ENCODE data around the gene PARP15. TPM values are rescaled to one million over a fixed set of nuclear protein-coding genes. Genes with fewer than 3 reads are reported as not detected.

PARP15 gene
- total RNA-seq, 1 experiment from 2014 or later = 0.12 TPM

DNA sequence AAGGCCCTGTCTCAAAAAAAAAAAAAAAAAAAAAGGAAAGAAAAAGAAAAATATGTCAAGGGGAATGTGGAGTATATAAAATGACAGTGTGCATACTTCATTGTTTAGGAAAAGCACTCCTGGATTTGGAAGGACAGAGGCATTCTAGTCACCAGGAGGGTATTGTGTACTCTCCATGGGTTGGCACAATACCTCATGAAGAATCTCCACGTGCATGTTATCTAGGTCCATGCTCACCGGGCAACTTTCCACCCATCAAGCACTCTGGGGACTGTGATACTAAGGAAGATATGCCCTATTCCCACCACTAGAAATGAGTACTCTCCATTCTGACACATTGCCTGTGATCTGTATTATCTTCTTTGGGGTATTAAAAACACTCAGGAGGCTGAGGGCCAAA is 47.3 kb upstream of the PARP15 start (continued):
- TF ChIP-seq, protein P1, sequence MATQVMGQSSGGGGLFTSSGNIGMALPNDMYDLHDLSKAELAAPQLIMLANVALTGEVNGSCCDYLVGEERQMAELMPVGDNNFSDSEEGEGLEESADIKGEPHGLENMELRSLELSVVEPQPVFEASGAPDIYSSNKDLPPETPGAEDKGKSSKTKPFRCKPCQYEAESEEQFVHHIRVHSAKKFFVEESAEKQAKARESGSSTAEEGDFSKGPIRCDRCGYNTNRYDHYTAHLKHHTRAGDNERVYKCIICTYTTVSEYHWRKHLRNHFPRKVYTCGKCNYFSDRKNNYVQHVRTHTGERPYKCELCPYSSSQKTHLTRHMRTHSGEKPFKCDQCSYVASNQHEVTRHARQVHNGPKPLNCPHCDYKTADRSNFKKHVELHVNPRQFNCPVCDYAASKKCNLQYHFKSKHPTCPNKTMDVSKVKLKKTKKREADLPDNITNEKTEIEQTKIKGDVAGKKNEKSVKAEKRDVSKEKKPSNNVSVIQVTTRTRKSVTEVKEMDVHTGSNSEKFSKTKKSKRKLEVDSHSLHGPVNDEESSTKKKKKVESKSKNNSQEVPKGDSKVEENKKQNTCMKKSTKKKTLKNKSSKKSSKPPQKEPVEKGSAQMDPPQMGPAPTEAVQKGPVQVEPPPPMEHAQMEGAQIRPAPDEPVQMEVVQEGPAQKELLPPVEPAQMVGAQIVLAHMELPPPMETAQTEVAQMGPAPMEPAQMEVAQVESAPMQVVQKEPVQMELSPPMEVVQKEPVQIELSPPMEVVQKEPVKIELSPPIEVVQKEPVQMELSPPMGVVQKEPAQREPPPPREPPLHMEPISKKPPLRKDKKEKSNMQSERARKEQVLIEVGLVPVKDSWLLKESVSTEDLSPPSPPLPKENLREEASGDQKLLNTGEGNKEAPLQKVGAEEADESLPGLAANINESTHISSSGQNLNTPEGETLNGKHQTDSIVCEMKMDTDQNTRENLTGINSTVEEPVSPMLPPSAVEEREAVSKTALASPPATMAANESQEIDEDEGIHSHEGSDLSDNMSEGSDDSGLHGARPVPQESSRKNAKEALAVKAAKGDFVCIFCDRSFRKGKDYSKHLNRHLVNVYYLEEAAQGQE (IDR thresholded peaks at IDR 0.05; ENCODE audit: low read depth) = no peak
- TF ChIP-seq ELF1 (IDR thresholded peaks at IDR 0.05; ENCODE audit: borderline replicate concordance, low read depth) = no peak

DNA sequence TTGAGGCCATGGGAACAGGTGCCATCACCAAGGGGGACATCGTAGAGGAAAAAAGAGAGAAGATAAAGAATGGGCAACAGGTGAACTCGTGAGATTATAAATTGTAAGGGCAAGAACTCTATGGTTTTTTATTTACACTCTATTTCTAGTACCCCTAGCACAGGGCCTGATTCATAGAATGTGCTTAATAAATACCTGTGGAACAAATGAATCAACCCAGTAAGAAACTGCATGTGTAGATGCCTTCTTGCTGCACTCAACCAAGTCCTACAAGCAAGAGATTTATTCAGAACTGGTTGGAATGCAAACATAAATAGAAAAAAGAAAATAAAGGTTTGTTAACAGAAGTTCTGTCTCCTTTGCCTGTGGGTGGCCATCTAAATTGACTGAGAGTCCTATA is 44.0 kb upstream of the PARP15 start:
- intact Hi-C loops (cut with micrococcal nuclease) = no loop called here
- Histone ChIP-seq H3K27ac (ENCODE audit: low read depth, low read length) (no peak overlapping the region; the same call in 1 of the 2 replicates), H3K36me3 (ENCODE audit: control insufficient read depth in 1 of 2, insufficient read depth in 2 of 2, low read length in 2 of 2) (no peaks in the 10 kb centered on the region), H3K4me2 (ENCODE audit: low read length) (peak overlapping the region; percentile 64), H3K79me2 (ENCODE audit: insufficient read depth, low read length) (no peaks in the 10 kb centered on the region), H2AFZ (ENCODE audit: low read depth, low read length, poor library complexity, severe bottlenecking) (no peak overlapping the region), H3K27me3 (ENCODE audit: insufficient read depth, low read length) (no peaks in the 10 kb centered on the region), H4K20me1 (ENCODE audit: insufficient read depth) (no peaks in the 10 kb centered on the region), H3K9me3 (ENCODE audit: control insufficient read depth in 1 of 2, insufficient read depth in 1 of 2, low read depth in 1 of 2, low read length in 2 of 2) (no peaks in the 10 kb centered on the region), H3K9ac (ENCODE audit: low read length) (no peak overlapping the region), H3K4me1 (ENCODE audit: control insufficient read depth in 1 of 2, insufficient read depth in 2 of 2, low read length in 2 of 2) (peaks cover 12 to 15% of the 10 kb centered on the region in 2 experiments), H3K4me3 (replicated peaks in 1 of 2; ENCODE audit: low read depth in 1 of 2, low read length in 2 of 2) (no peak overlapping the region), H3K9me2 (ENCODE audit: insufficient read depth) (no peaks in the 10 kb centered on the region)
- BruUV-seq (replicated peaks) = no TSS peak
- ChIA-PET CTCF (no interaction called here), POLR2A (no interaction called here), RAD21 (ENCODE audit: low non-redundant PET in 1 of 2, low total read pairs in 2 of 2, uncharacterized antibody in 2 of 2, unreplicated experiment in 2 of 2) (no interaction called here)
- ATAC-seq (peak; percentile 9; the same call in 1 of the 2 replicates), DNase-seq (ENCODE audit: low read depth, low spot score) (no peak)
- TF ChIP-seq FOSL1 (IDR thresholded peaks at IDR 0.05; ENCODE audit: low read depth) (no peak), YY1 (IDR thresholded peaks at IDR 0.05; ENCODE audit: extremely low read depth, insufficient replicate concordance, low read depth, low read length) (no peak), ZNF274 (IDR thresholded peaks at IDR 0.05; ENCODE audit: low read depth, low read length) (no peak), SP1 (IDR thresholded peaks at IDR 0.05; ENCODE audit: low read depth) (no peak), EZH2 (IDR thresholded peaks at IDR 0.05) (no peak), SIN3A (IDR thresholded peaks at IDR 0.05; ENCODE audit: low read depth) (no peak), EZH2phosphoT487 (IDR thresholded peaks at IDR 0.05; ENCODE audit: borderline replicate concordance) (no peak), CBX3 (IDR thresholded peaks at IDR 0.05; ENCODE audit: low read depth) (no peak), ELF1 (IDR thresholded peaks at IDR 0.05; ENCODE audit: borderline replicate concordance, low read depth) (no peak)
- TF ChIP-seq, protein P2, sequence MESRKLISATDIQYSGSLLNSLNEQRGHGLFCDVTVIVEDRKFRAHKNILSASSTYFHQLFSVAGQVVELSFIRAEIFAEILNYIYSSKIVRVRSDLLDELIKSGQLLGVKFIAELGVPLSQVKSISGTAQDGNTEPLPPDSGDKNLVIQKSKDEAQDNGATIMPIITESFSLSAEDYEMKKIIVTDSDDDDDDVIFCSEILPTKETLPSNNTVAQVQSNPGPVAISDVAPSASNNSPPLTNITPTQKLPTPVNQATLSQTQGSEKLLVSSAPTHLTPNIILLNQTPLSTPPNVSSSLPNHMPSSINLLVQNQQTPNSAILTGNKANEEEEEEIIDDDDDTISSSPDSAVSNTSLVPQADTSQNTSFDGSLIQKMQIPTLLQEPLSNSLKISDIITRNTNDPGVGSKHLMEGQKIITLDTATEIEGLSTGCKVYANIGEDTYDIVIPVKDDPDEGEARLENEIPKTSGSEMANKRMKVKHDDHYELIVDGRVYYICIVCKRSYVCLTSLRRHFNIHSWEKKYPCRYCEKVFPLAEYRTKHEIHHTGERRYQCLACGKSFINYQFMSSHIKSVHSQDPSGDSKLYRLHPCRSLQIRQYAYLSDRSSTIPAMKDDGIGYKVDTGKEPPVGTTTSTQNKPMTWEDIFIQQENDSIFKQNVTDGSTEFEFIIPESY (IDR thresholded peaks at IDR 0.05; ENCODE audit: extremely low read depth, insufficient replicate concordance, low read length) = no peak
- TF ChIP-seq, protein P3, sequence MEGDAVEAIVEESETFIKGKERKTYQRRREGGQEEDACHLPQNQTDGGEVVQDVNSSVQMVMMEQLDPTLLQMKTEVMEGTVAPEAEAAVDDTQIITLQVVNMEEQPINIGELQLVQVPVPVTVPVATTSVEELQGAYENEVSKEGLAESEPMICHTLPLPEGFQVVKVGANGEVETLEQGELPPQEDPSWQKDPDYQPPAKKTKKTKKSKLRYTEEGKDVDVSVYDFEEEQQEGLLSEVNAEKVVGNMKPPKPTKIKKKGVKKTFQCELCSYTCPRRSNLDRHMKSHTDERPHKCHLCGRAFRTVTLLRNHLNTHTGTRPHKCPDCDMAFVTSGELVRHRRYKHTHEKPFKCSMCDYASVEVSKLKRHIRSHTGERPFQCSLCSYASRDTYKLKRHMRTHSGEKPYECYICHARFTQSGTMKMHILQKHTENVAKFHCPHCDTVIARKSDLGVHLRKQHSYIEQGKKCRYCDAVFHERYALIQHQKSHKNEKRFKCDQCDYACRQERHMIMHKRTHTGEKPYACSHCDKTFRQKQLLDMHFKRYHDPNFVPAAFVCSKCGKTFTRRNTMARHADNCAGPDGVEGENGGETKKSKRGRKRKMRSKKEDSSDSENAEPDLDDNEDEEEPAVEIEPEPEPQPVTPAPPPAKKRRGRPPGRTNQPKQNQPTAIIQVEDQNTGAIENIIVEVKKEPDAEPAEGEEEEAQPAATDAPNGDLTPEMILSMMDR (IDR thresholded peaks at IDR 0.05 in 2 of 3, conservative IDR thresholded peaks at IDR 0.05 in 1 of 3; ENCODE audit: borderline replicate concordance in 1 of 3, insufficient read depth in 1 of 3, low read depth in 2 of 3, low read length in 2 of 3) = no peak
- TF ChIP-seq, protein P1 (IDR thresholded peaks at IDR 0.05; ENCODE audit: low read depth) = no peak
